Neural crest cell (in vitro differentiated cells): ENCODE data around the gene ALOX15B. TPM values are rescaled to one million over a fixed set of nuclear protein-coding genes. Genes with fewer than 3 reads are reported as not detected.

Experiments
- DNase-seq: peaks from one replicate; pipeline ENCODE4 v3.0.0; 2021; ENCODE audit warnings: low read depth, mixed read lengths, low spot score
- H3K27ac Mint-ChIP-seq: one replicate; pipeline ENCODE4 v1.8.0; 2021; ENCODE audit warnings: mild to moderate bottlenecking, mixed read lengths; ENCODE audit not compliant: unreplicated experiment
- H3K27me3 Mint-ChIP-seq: 2 replicates; pipeline ENCODE4 v1.8.0; 2021; ENCODE audit warnings: low read depth, mild to moderate bottlenecking, mixed read lengths
- H3K36me3 Mint-ChIP-seq: 2 replicates; pipeline ENCODE4 v1.8.0; 2021; ENCODE audit warnings: low read depth, mild to moderate bottlenecking, mixed read lengths
- H3K4me1 Mint-ChIP-seq: 2 replicates; pipeline ENCODE4 v1.8.0; 2021; ENCODE audit warnings: mixed read lengths
- H3K4me3 Mint-ChIP-seq: one replicate; pipeline ENCODE4 v1.8.0; 2021; ENCODE audit warnings: mild to moderate bottlenecking, mixed read lengths
- H3K9me3 Mint-ChIP-seq: 2 replicates; pipeline ENCODE4 v1.8.0; 2021; ENCODE audit warnings: mixed read lengths
- CTCF ChIP-seq: fragments of 200-600 bp; sonication (generic); conservative IDR thresholded peaks from 2 replicates; pipeline ENCODE4 v1.5.0; 2021; ENCODE audit warnings: antibody characterized with exemption, mild to moderate bottlenecking
- total RNA-seq: library from RNA; stranded (reverse); gene quantifications from 2 replicates; pipeline ENCODE4 v1.2.1, GENCODE V29; 2021

Gene ALOX15B
- total RNA-seq, 1 donor from 2014 or later = not detected

GRCh38 chr17:8084250-8084649 is 45.4 kb downstream of the ALOX15B start:
- Mint-ChIP-seq H3K27me3 (peaks cover 78% of the 10 kb centered on the region), H3K4me1 (no peaks in the 10 kb centered on the region), H3K27ac (no peak overlapping the region), H3K9me3 (no peaks in the 10 kb centered on the region), H3K4me3 (no peak overlapping the region), H3K36me3 (no peaks in the 10 kb centered on the region)
- no peak for TF ChIP-seq CTCF
- no peak for DNase-seq

GRCh38 chr17:8087075-8087951 is 48.5 kb downstream of the ALOX15B start, which contains the start of gene ALOX12B:
ALOX12B (minus strand) TSS chr17:8087716; CDS start chr17:8087442, 274 bp downstream.
- H3K9me3 Mint-ChIP-seq = no peaks in the 10 kb centered on the region
- H3K27me3 Mint-ChIP-seq = peaks cover 78% of the 10 kb centered on the region
- H3K4me3 Mint-ChIP-seq = no peak within 1 kb of the TSS
- H3K27ac Mint-ChIP-seq = no peak within 1 kb of the TSS
- H3K4me1 Mint-ChIP-seq = no peaks in the 10 kb centered on the region
- TF ChIP-seq CTCF = no peak
- no peaks in the 10 kb centered on the region for H3K36me3 Mint-ChIP-seq
- DNase-seq = no peak

- H3K27me3 Mint-ChIP-seq = peaks cover 78% of the 10 kb centered on the region
- no peak for DNase-seq
Observed at GRCh38 chr17:8087952-8088230, 49.0 kb downstream of the ALOX15B start.

GRCh38 chr17:8089728-8090127 is 50.9 kb downstream of the ALOX15B start:
- peaks cover 70% of the 10 kb centered on the region for H3K27me3 Mint-ChIP-seq
- TF ChIP-seq CTCF = no peak
- no peaks in the 10 kb centered on the region for H3K36me3 Mint-ChIP-seq
- H3K9me3 Mint-ChIP-seq = no peaks in the 10 kb centered on the region
- DNase-seq = no peak
- no peaks in the 10 kb centered on the region for H3K4me1 Mint-ChIP-seq
- no peak overlapping the region for H3K27ac Mint-ChIP-seq
- H3K4me3 Mint-ChIP-seq = no peak overlapping the region

More at GRCh38 chr17:8087952-8088230, 49.0 kb downstream of the ALOX15B start:
- H3K4me3 Mint-ChIP-seq = no peak overlapping the region
- TF ChIP-seq CTCF = no peak
- H3K36me3 Mint-ChIP-seq = no peaks in the 10 kb centered on the region
- no peak overlapping the region for H3K27ac Mint-ChIP-seq
- no peaks in the 10 kb centered on the region for H3K9me3 Mint-ChIP-seq
- no peaks in the 10 kb centered on the region for H3K4me1 Mint-ChIP-seq

- no peak overlapping the region for H3K4me3 Mint-ChIP-seq
- no peak for DNase-seq
- H3K36me3 Mint-ChIP-seq = no peaks in the 10 kb centered on the region
- no peaks in the 10 kb centered on the region for H3K9me3 Mint-ChIP-seq
- H3K27me3 Mint-ChIP-seq = peaks cover 76% of the 10 kb centered on the region
- H3K4me1 Mint-ChIP-seq = no peaks in the 10 kb centered on the region
- H3K27ac Mint-ChIP-seq = no peak overlapping the region
- TF ChIP-seq CTCF = no peak
Observed at GRCh38 chr17:8091033-8091687, 52.3 kb downstream of the ALOX15B start.
